HCT116 (cell line): ENCODE results near the gene SPINT4. TPM values are rescaled to one million over a fixed set of nuclear protein-coding genes. Genes with fewer than 3 reads are reported as not detected.

Experiments used
- ATAC-seq: fragments of 200-7000 bp; cut with Tn5 transposase; 2 replicates; pipeline ENCODE4 v1.9.1; 2020; ENCODE audit warnings: mild to moderate bottlenecking, moderate library complexity
- BruUV-seq: library from RNA; stranded (reverse); fragments of 400-500 nt; replicated peaks from 2 replicates; lab custom pipeline; 2021; lab: Mats Ljungman, UMichigan
- CTCF ChIA-PET: fragments of 300-600 bp; sonication (Branson Sonifier 250); formaldehyde crosslinking; loops from one replicate; lab custom pipeline; 2021; ENCODE audit warnings: antibody characterized with exemption; lab: Charles Lee
- POLR2A ChIA-PET: fragments of 300-600, 350-600 bp; sonication (Branson Sonifier 250); formaldehyde crosslinking; loops from one replicate; lab custom pipeline; 2021; ENCODE audit warnings: antibody characterized with exemption; lab: Charles Lee
- RAD21 ChIA-PET, 2 experiments: fragments of 300-600 bp; sonication (Branson Sonifier 250); formaldehyde crosslinking; loops; one replicate each; lab custom pipeline; 2023; ENCODE audit warnings: low total read pairs in 2 of 2; ENCODE audit not compliant: uncharacterized antibody in 2 of 2, unreplicated experiment in 2 of 2, low non-redundant PET in 1 of 2; lab: Charles Lee
- DNase-seq: peaks from one replicate; pipeline ENCODE4 v3.0.0-alpha.2; 2010; ENCODE audit warnings: low read depth, low spot score
- H2AFZ ChIP-seq: fragments of 200-600 bp; shearing (Covaris generic), sonication (generic); 2 replicates; pipeline ENCODE4 v1.6.1; 2017; ENCODE audit warnings: low read depth, mixed run types, mixed read lengths, antibody characterized with exemption, low read length; ENCODE audit not compliant: poor library complexity, severe bottlenecking
- H3K27ac ChIP-seq: 2 replicates; pipeline ENCODE4 v1.5.1; 2012; ENCODE audit warnings: low read depth, low read length
- H3K27me3 ChIP-seq: fragments of 200-600 bp; sonication (generic); 2 replicates; pipeline ENCODE4 v1.6.1; 2016; ENCODE audit warnings: mixed run types, low read length, mixed read lengths; ENCODE audit not compliant: insufficient read depth
- H3K36me3 ChIP-seq, 2 experiments: fragments of 200-500 bp in 1 of 2; fragments of 200-600 bp in 1 of 2; sonication (Bioruptor generic) in 1 of 2; sonication (generic) in 1 of 2; 2 replicates each; pipeline versions ENCODE4 v1.5.1 to v1.6.1; 2014 to 2016; ENCODE audit warnings: low read length in 2 of 2, inconsistent platforms in 1 of 2, mixed read lengths in 1 of 2, mixed run types in 1 of 2; ENCODE audit not compliant: insufficient read depth in 2 of 2, control insufficient read depth in 1 of 2
- H3K4me1 ChIP-seq, 2 experiments: fragments of 200-600 bp in 1 of 2; sonication (generic) in 1 of 2; 2 replicates each; pipeline versions ENCODE4 v1.5.1 to v1.6.1; 2012 to 2017; ENCODE audit warnings: low read length in 2 of 2, inconsistent platforms in 1 of 2, mild to moderate bottlenecking in 1 of 2, mixed read lengths in 1 of 2, mixed run types in 1 of 2, moderate library complexity in 1 of 2; ENCODE audit not compliant: insufficient read depth in 2 of 2, control insufficient read depth in 1 of 2
- H3K4me2 ChIP-seq: fragments of 200-600 bp; sonication (generic); 2 replicates; pipeline ENCODE4 v1.6.1; 2017; ENCODE audit warnings: mixed run types, low read length, mixed read lengths
- H3K4me3 ChIP-seq, 2 experiments: fragments of 200-600 bp in 1 of 2; sonication (generic) in 1 of 2; replicated peaks in 1 of 2; 2 replicates each; pipeline ENCODE4 v1.5.1; 2011 to 2016; ENCODE audit warnings: low read length in 2 of 2, control low read depth in 1 of 2, low read depth in 1 of 2, mild to moderate bottlenecking in 1 of 2, mixed read lengths in 1 of 2, mixed run types in 1 of 2
- H3K79me2 ChIP-seq: fragments of 200-600 bp; sonication (generic); 2 replicates; pipeline ENCODE4 v1.6.1; 2017; ENCODE audit warnings: mild to moderate bottlenecking, mixed run types, low read length, moderate library complexity, mixed read lengths; ENCODE audit not compliant: insufficient read depth
- H3K9ac ChIP-seq: fragments of 200-600 bp; sonication (generic); 2 replicates; pipeline ENCODE4 v1.6.1; 2016; ENCODE audit warnings: low read length, mixed read lengths
- H3K9me2 ChIP-seq: fragments of 200-600 bp; sonication (generic), shearing (Covaris generic); 2 replicates; pipeline ENCODE4 v1.6.1; 2017; ENCODE audit warnings: mixed run types, mild to moderate bottlenecking, moderate library complexity; ENCODE audit not compliant: insufficient read depth
- H3K9me3 ChIP-seq, 2 experiments: fragments of 200-500 bp in 1 of 2; fragments of 200-600 bp in 1 of 2; sonication (Bioruptor generic) in 1 of 2; sonication (generic) in 1 of 2; 2 replicates each; pipeline ENCODE4 v1.6.1; 2014 to 2017; ENCODE audit warnings: low read length in 2 of 2, mixed read lengths in 2 of 2, inconsistent platforms in 1 of 2, low read depth in 1 of 2, mild to moderate bottlenecking in 1 of 2, mixed run types in 1 of 2, moderate library complexity in 1 of 2; ENCODE audit not compliant: control insufficient read depth in 1 of 2, insufficient read depth in 1 of 2
- H4K20me1 ChIP-seq: fragments of 200-600 bp; sonication (generic), shearing (Covaris generic); 2 replicates; pipeline ENCODE4 v1.6.1; 2017; ENCODE audit warnings: mixed run types, mild to moderate bottlenecking, moderate library complexity; ENCODE audit not compliant: insufficient read depth
- ATF3 ChIP-seq: IDR thresholded peaks from 2 replicates; pipeline ENCODE4 v1.6.1; 2012
- CBX3 ChIP-seq: IDR thresholded peaks from 2 replicates; pipeline ENCODE4 v1.6.1; 2012; ENCODE audit warnings: low read depth
- CEBPB ChIP-seq: IDR thresholded peaks from 2 replicates; pipeline ENCODE4 v1.6.1; 2012; ENCODE audit warnings: low read depth
- CTCF ChIP-seq, 3 experiments: fragments of 200-600 bp in 1 of 3; sonication (generic) in 1 of 3; IDR thresholded peaks in 2 of 3; conservative IDR thresholded peaks in 1 of 3; 2 replicates each; pipeline ENCODE4 v1.5.1; 2012 to 2017; ENCODE audit warnings: low read depth in 2 of 3, low read length in 2 of 3, antibody characterized with exemption in 1 of 3, borderline replicate concordance in 1 of 3, control low read depth in 1 of 3, mild to moderate bottlenecking in 1 of 3, mixed read lengths in 1 of 3, mixed run types in 1 of 3, moderate library complexity in 1 of 3; ENCODE audit not compliant: insufficient read depth in 1 of 3
- EGR1 ChIP-seq: IDR thresholded peaks from 2 replicates; pipeline ENCODE4 v1.6.1; 2012; ENCODE audit warnings: low read depth
- ELF1 ChIP-seq: IDR thresholded peaks from 2 replicates; pipeline ENCODE4 v1.6.1; 2012; ENCODE audit warnings: low read depth, borderline replicate concordance
- FOSL1 ChIP-seq: IDR thresholded peaks from 2 replicates; pipeline ENCODE4 v1.6.1; 2012; ENCODE audit warnings: low read depth
- JUND ChIP-seq: IDR thresholded peaks from 2 replicates; pipeline ENCODE4 v1.6.1; 2012
- MAX ChIP-seq: IDR thresholded peaks from 2 replicates; pipeline ENCODE4 v1.6.1; 2012
- POLR2A ChIP-seq: IDR thresholded peaks from 2 replicates; pipeline ENCODE4 v1.7.0; 2011; ENCODE audit warnings: borderline replicate concordance; ENCODE audit not compliant: insufficient read depth, insufficient read length; ENCODE audit errors: extremely low read depth
- POLR2AphosphoS5 ChIP-seq: IDR thresholded peaks from 2 replicates; pipeline ENCODE4 v1.6.1; 2011; ENCODE audit warnings: mild to moderate bottlenecking, low read depth, low read length, moderate library complexity
- RAD21 ChIP-seq: IDR thresholded peaks from 2 replicates; pipeline ENCODE4 v1.6.1; 2012; ENCODE audit warnings: low read depth, mild to moderate bottlenecking
- REST ChIP-seq: IDR thresholded peaks from 2 replicates; pipeline ENCODE4 v1.6.1; 2012; ENCODE audit warnings: low read depth
- SRF ChIP-seq: IDR thresholded peaks from 2 replicates; pipeline ENCODE4 v1.6.1; 2012; ENCODE audit warnings: low read depth
- TCF7L2 ChIP-seq: IDR thresholded peaks from 2 replicates; pipeline ENCODE4 v1.7.0; 2011; ENCODE audit warnings: borderline replicate concordance, inconsistent platforms; ENCODE audit not compliant: insufficient read depth, insufficient read length; ENCODE audit errors: extremely low read depth
- YY1 ChIP-seq: IDR thresholded peaks from 2 replicates; pipeline ENCODE4 v1.6.1; 2011; ENCODE audit warnings: low read length, low read depth, moderate library complexity, mild to moderate bottlenecking; ENCODE audit not compliant: insufficient replicate concordance; ENCODE audit errors: extremely low read depth
- ZBTB33 ChIP-seq: IDR thresholded peaks from 2 replicates; pipeline ENCODE4 v1.6.1; 2011; ENCODE audit warnings: mild to moderate bottlenecking, low read length, moderate library complexity; ENCODE audit not compliant: insufficient replicate concordance; ENCODE audit errors: extremely low read depth
- ZFX ChIP-seq: fragments of 450-650 bp; IDR thresholded peaks from 2 replicates; pipeline ENCODE4 v1.6.1; 2017
- ZNF274 ChIP-seq: fragments of 200-500 bp; sonication (Bioruptor generic); IDR thresholded peaks from 2 replicates; pipeline ENCODE4 v1.6.1; 2014; ENCODE audit warnings: mild to moderate bottlenecking, low read depth, low read length, inconsistent platforms
- intact Hi-C: fragments of 100-400 bp; cut with micrococcal nuclease; formaldehyde crosslinking; loops from 2 replicates; pipeline ENCODE4 v1.10.0; 2022
- total RNA-seq: library from RNA; stranded (reverse); gene quantifications from one replicate; pipeline ENCODE4 v1.2.1, GENCODE V29; 2021; ENCODE audit not compliant: unreplicated experiment

The SPINT4 gene
- total RNA-seq, 1 experiment from 2014 or later = not detected

GRCh38 chr20:45775411-45775810 is 53.3 kb downstream of the SPINT4 start:
- Histone ChIP-seq H3K9ac (no peak overlapping the region), H3K4me3 (no peak overlapping the region), H3K36me3 (no peaks in the 10 kb centered on the region), H2AFZ (no peak overlapping the region), H4K20me1 (no peaks in the 10 kb centered on the region), H3K4me2 (no peak overlapping the region), H3K27ac (no peak overlapping the region), H3K9me3 (no peaks in the 10 kb centered on the region), H3K27me3 (no peaks in the 10 kb centered on the region; the same call in 1 of the 2 replicates), H3K79me2 (no peaks in the 10 kb centered on the region), H3K9me2 (no peaks in the 10 kb centered on the region), H3K4me1 (peaks cover 24 to 50% of the 10 kb centered on the region in 2 experiments)
- ATAC-seq (no peak), DNase-seq (no peak)
- RAD21 ChIA-PET = no interaction called here
- TF ChIP-seq CTCF (IDR thresholded peaks at IDR 0.05 in 2 of 3, conservative IDR thresholded peaks at IDR 0.05 in 1 of 3; ENCODE audit: borderline replicate concordance in 1 of 3, insufficient read depth in 1 of 3, low read depth in 2 of 3, low read length in 2 of 3) = no peak
- TF ChIP-seq MAX = no peak
- TF ChIP-seq POLR2A = no peak
- no peak for TF ChIP-seq ATF3
- no peak for TF ChIP-seq JUND
- no peak for TF ChIP-seq SRF
- TF ChIP-seq YY1 = no peak
- no peak for TF ChIP-seq POLR2AphosphoS5
- no peak for TF ChIP-seq RAD21
- no peak for TF ChIP-seq EGR1
- TF ChIP-seq ZFX = no peak
- no peak for TF ChIP-seq ELF1
- TF ChIP-seq REST = no peak
- TF ChIP-seq ZNF274 = no peak
- TF ChIP-seq CBX3 = no peak
- no peak for TF ChIP-seq CEBPB
- TF ChIP-seq ZBTB33 = no peak
- no peak for TF ChIP-seq FOSL1
- no peak for TF ChIP-seq TCF7L2
- BruUV-seq = no TSS peak
- intact Hi-C loops = loop anchor here (10.0 kb wide), 1 partner anchor 731 kb away; no protein-coding TSS in a partner anchor
- CTCF ChIA-PET = no interaction called here
- POLR2A ChIA-PET = no interaction called here
